H1 (cell line): Measurements from ENCODE around the gene AMPD3.

ENCODE experiments used
- BRCA1 ChIP-seq: IDR thresholded peaks from 2 replicates; pipeline ENCODE4 v1.6.1; 2012; ENCODE audit warnings: low read depth, low read length, improper control_type of control experiment
- CEBPB ChIP-seq: IDR thresholded peaks from 2 replicates; pipeline ENCODE4 v1.6.1; 2012; ENCODE audit warnings: low read depth, low read length
- CREB1 ChIP-seq: IDR thresholded peaks from 2 replicates; pipeline ENCODE4 v1.6.1; 2012; ENCODE audit warnings: inconsistent platforms
- CTCF ChIP-seq, 3 experiments: IDR thresholded peaks; 1 replicate in 2 of 3; 2 replicates in 1 of 3; pipeline versions ENCODE4 v1.5.1 to v1.6.1; 2011; ENCODE audit warnings: low read length in 3 of 3, mild to moderate bottlenecking in 3 of 3, inconsistent platforms in 2 of 3, low read depth in 1 of 3, moderate library complexity in 1 of 3; ENCODE audit not compliant: insufficient read depth in 1 of 3; ENCODE audit errors: control extremely low read depth in 1 of 3
- EP300 ChIP-seq, 2 experiments: IDR thresholded peaks; 1 replicate in 1 of 2; 2 replicates in 1 of 2; pipeline ENCODE4 v1.6.1; 2011 to 2012; ENCODE audit warnings: low read depth in 2 of 2, low read length in 2 of 2, mild to moderate bottlenecking in 2 of 2, borderline replicate concordance in 1 of 2, inconsistent platforms in 1 of 2, moderate library complexity in 1 of 2
- EZH2 ChIP-seq: fragments of 200-600 bp; sonication (generic); IDR thresholded peaks from 2 replicates; pipeline ENCODE4 v1.7.1; 2012; ENCODE audit warnings: low read depth, mild to moderate bottlenecking, moderate library complexity, low read length, inconsistent platforms; ENCODE audit not compliant: severe bottlenecking
- GABPA ChIP-seq: IDR thresholded peaks from 2 replicates; pipeline ENCODE4 v1.6.1; 2011; ENCODE audit warnings: mild to moderate bottlenecking, low read length, moderate library complexity, borderline replicate concordance; ENCODE audit not compliant: insufficient read depth
- POLR2A ChIP-seq, 2 experiments: IDR thresholded peaks; 1 replicate in 1 of 2; 2 replicates in 1 of 2; pipeline ENCODE4 v1.6.1; 2011; ENCODE audit warnings: low read depth in 2 of 2, low read length in 2 of 2, mild to moderate bottlenecking in 2 of 2; ENCODE audit errors: control extremely low read depth in 1 of 2
- YY1 ChIP-seq: IDR thresholded peaks from 2 replicates; pipeline ENCODE4 v1.6.1; 2011; ENCODE audit warnings: low read depth, mild to moderate bottlenecking, low read length

GRCh38 chr11:10502065-10502680 lies 47.1 kb downstream of the AMPD3 start:
- TF ChIP-seq POLR2A (IDR thresholded peaks at IDR 0.05; ENCODE audit: control extremely low read depth in 1 of 2, low read depth in 2 of 2, low read length in 2 of 2) (no peak), GABPA (no peak), CTCF (IDR thresholded peaks at IDR 0.05; ENCODE audit: control extremely low read depth in 1 of 3, insufficient read depth in 1 of 3, low read depth in 1 of 3, low read length in 3 of 3) (no peak), EZH2 (no peak), CEBPB (no peak), YY1 (no peak), EP300 (IDR thresholded peaks at IDR 0.05; ENCODE audit: borderline replicate concordance in 1 of 2, low read depth in 2 of 2, low read length in 2 of 2) (no peak), BRCA1 (no peak), CREB1 (no peak)
